ENCODE data around the gene IKBKG.

IKBKG gene

DNA sequence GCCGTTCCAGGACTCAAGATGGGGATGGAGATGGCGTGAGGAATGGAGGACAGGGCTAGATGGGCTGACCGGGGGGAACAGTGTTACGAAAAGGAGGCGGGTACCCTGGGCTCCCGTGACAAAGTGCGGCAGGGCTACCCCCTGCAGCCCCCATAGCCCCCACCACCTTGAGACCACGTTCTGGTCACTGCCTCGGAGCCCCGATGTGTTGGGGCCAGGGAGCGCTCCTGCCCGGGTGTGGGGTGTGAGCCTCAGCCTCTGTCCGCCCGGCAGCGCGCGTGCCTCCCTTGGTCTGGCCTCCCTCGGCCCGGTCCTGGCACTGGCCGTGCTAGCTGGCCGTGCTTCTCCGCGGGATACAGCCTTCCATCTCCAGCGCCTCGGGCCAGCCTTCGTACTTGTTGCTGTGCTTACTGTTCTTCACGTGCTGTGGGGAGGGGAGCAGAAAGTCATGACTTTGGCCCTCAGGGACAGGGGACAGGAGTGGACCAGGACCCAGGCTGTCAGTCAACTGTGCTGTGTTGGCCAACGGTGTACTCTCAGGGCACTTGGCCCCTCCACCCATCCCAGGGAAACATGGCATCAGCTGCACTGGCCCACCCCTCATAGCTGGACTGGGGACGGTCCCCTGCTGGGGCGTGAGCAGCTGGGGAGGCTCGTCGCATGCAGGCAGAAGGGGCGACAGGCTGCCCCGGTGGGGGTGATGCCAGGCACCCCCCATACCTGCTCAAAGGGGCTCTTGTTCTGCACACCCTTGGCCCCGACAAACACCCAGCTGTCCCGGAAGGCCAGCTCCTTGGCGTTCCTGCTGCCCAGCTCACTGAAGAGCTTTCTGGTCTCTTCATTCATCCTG is 40.7 kb upstream of the IKBKG start:
- peaks cover 0 to 57% (median 42%) of the 10 kb centered on the region in 3 donors for H3K36me3 ChIP-seq
- intact Hi-C loops (cut with DNase I; ENCODE audit: low total_unique reads), result no loop called here
- DNase-seq, result no peak
- H3K4me3 ChIP-seq, result no peak overlapping the region
- no peak overlapping the region for H3K27ac ChIP-seq
- TF ChIP-seq, protein P1, sequence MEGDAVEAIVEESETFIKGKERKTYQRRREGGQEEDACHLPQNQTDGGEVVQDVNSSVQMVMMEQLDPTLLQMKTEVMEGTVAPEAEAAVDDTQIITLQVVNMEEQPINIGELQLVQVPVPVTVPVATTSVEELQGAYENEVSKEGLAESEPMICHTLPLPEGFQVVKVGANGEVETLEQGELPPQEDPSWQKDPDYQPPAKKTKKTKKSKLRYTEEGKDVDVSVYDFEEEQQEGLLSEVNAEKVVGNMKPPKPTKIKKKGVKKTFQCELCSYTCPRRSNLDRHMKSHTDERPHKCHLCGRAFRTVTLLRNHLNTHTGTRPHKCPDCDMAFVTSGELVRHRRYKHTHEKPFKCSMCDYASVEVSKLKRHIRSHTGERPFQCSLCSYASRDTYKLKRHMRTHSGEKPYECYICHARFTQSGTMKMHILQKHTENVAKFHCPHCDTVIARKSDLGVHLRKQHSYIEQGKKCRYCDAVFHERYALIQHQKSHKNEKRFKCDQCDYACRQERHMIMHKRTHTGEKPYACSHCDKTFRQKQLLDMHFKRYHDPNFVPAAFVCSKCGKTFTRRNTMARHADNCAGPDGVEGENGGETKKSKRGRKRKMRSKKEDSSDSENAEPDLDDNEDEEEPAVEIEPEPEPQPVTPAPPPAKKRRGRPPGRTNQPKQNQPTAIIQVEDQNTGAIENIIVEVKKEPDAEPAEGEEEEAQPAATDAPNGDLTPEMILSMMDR (IDR thresholded peaks at IDR 0.05), result no peak
- no peaks in the 10 kb centered on the region for H3K4me1 ChIP-seq
- H3K27me3 ChIP-seq, result no peaks in the 10 kb centered on the region
- peaks cover 0 to 8% (median 0%) of the 10 kb centered on the region in 3 donors for H3K9me3 ChIP-seq

DNA sequence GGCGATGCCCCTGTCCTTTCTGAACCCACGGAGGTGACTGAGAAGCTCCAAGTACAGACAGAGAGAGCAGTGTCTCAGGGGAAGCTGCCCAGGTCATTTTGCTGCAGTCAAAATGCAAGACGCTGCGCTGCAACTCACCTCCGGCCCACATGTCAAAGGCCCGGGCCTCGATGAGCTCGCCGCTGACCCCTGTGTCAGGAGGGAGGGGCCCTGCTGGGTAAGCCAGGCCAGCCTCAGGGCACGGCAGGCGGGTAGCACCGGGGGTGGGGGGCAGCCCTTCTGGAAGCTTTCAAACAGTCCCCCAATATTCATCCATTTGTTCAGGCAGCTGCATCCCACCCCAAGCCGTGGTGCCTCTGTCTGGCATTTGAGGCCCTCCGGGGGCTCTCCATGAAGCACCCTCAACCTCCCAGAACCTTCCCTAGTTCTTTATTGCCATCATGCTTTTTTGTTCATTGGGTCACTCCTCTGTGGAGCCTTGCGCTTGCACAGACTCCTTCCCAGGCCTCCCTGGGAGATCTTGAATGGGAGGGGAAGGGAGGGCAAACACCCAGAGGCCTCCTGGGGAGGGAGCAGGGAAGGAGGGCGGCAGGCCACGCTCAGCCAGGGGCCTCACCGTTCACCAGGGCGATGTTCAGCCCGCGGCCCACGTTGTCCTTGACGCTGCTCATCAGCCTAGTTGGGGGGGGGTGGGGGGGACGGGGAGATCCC is 39.6 kb upstream of the IKBKG start:
- Histone ChIP-seq H3K4me3 (no peak overlapping the region), H3K4me1 (no peaks in the 10 kb centered on the region), H3K36me3 (peaks cover 0 to 58% (median 42%) of the 10 kb centered on the region in 3 donors), H3K27me3 (no peaks in the 10 kb centered on the region), H3K27ac (no peak overlapping the region), H3K9me3 (peaks cover 0 to 8% (median 0%) of the 10 kb centered on the region in 3 donors)
- no peak for DNase-seq
- TF ChIP-seq, protein P1 (IDR thresholded peaks at IDR 0.05), result no peak
- intact Hi-C loops (cut with DNase I; ENCODE audit: low total_unique reads), result no loop called here

DNA sequence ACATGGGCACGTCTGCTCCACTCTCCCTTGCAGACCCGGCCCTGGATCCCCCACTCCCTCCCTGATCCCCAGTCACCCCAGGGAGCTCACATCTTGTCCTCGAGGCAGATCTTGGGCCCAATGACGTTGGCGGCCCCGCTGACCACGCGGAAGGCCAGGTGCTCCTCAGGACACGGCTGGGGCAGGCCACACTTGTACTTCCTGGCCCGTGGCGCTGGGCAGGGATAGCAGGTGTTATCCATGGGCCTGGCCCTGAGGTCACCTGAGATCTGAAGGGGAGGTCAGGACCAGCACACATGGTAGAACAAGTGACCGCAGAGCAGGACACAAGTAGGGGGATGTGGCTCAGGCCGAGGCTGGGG is 39.1 kb upstream of the IKBKG start:
- intact Hi-C loops (cut with DNase I; ENCODE audit: low total_unique reads), result no loop called here
- peaks cover 0 to 58% (median 42%) of the 10 kb centered on the region in 3 donors for H3K36me3 ChIP-seq
- peaks cover 0 to 8% (median 0%) of the 10 kb centered on the region in 3 donors for H3K9me3 ChIP-seq
- TF ChIP-seq, protein P1 (IDR thresholded peaks at IDR 0.05), result no peak
- H3K27ac ChIP-seq, result no peak overlapping the region
- DNase-seq, result no peak
- H3K4me1 ChIP-seq, result no peaks in the 10 kb centered on the region
- no peaks in the 10 kb centered on the region for H3K27me3 ChIP-seq
- no peak overlapping the region for H3K4me3 ChIP-seq

DNA sequence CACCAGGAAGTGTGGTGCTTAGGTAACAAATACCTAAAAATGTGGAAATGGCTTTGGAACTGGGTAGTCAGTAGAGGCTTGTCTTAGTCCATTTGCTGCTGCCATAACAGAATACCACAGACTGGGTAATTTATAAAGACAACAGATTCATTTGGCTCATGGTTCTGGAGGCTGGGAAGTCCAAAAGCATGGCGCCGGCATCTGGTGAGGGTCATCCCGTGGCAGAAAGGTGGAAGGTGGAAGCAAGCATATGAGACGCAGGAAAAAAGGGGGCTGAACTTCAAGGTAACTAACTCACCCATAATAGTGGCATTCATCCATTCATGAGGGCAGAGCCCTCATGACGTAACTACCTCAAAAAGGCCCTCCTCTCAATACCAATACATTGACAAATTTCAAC is 38.0 kb upstream of the IKBKG start:
- no peaks in the 10 kb centered on the region for H3K4me1 ChIP-seq
- no peak for DNase-seq
- no peak overlapping the region for H3K4me3 ChIP-seq
- H3K27me3 ChIP-seq, result no peaks in the 10 kb centered on the region
- intact Hi-C loops (cut with DNase I; ENCODE audit: low total_unique reads), result no loop called here
- peaks cover 0 to 8% (median 0%) of the 10 kb centered on the region in 3 donors for H3K9me3 ChIP-seq
- peaks cover 0 to 58% (median 42%) of the 10 kb centered on the region in 3 donors for H3K36me3 ChIP-seq
- H3K27ac ChIP-seq, result no peak overlapping the region
- TF ChIP-seq, protein P1 (IDR thresholded peaks at IDR 0.05), result no peak

DNA sequence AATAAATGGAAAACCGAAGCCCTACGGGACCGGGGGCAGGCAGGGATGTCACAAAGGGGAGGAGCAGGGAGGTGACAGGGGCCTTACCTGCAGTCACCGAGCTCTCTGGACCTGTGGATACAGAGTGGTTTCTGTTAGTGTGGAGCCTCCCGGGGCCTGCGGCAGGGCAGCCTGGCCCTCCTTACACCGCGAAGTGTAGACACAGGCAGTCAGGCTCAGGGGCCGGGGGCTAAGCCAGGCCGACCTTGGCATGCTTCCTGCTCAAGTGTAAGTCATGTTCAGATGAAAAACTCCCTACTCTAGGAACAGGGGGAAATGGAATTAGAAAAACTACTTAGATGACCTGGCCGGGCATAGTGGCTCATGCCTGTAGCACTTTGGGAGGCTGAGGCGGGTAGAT is 35.7 kb upstream of the IKBKG start:
- intact Hi-C loops (cut with DNase I; ENCODE audit: low total_unique reads), result no loop called here

More for the DNA sequence above, 35.7 kb upstream of the IKBKG start:
- no peak for DNase-seq
- Histone ChIP-seq H3K9me3 (peaks cover 0 to 8% (median 0%) of the 10 kb centered on the region in 3 donors), H3K36me3 (peaks cover 0 to 43% (median 26%) of the 10 kb centered on the region in 3 donors), H3K27ac (no peak overlapping the region), H3K4me1 (peaks cover 0 to 8% (median 0%) of the 10 kb centered on the region in 4 donors), H3K4me3 (no peak overlapping the region), H3K27me3 (no peaks in the 10 kb centered on the region)
- TF ChIP-seq, protein P1 (IDR thresholded peaks at IDR 0.05), result no peak

Data from tibial artery (tissue), 4 donors.